Keratinocyte (primary cell): ENCODE data around the gene LARGE1. TPM values are rescaled to one million over a fixed set of nuclear protein-coding genes. Genes with fewer than 3 reads are reported as not detected.

Source experiments
- DNase-seq: peaks from one replicate; pipeline ENCODE4 v3.0.0-alpha.2; 2011; ENCODE audit warnings: low read depth, missing footprints, low spot score
- FAIRE-seq: peaks from 2 replicates; lab custom pipeline; 2011; peaks lifted over from hg19 to GRCh38; lab: Jason Lieb, UNC
- H2AFZ ChIP-seq: 2 replicates; pipeline ENCODE4 v1.6.0; 2012; ENCODE audit warnings: low read length, control low read depth, inconsistent platforms; ENCODE audit not compliant: control insufficient read depth
- H3K27ac ChIP-seq: 2 replicates; pipeline ENCODE4 v1.5.1; 2011; ENCODE audit warnings: low read length; ENCODE audit not compliant: control insufficient read depth, insufficient read depth
- H3K27me3 ChIP-seq: 3 replicates; pipeline ENCODE4 v1.6.0; 2011; ENCODE audit warnings: low read length; ENCODE audit not compliant: control insufficient read depth, insufficient read depth; ENCODE audit errors: extremely low read depth
- H3K36me3 ChIP-seq, 2 experiments: 2 replicates in 1 of 2; 3 replicates in 1 of 2; pipeline ENCODE4 v1.5.1; 2011; ENCODE audit warnings: low read length in 2 of 2, mild to moderate bottlenecking in 1 of 2; ENCODE audit not compliant: control insufficient read depth in 2 of 2, insufficient read depth in 2 of 2; ENCODE audit errors: extremely low read depth in 1 of 2
- H3K4me1 ChIP-seq: 3 replicates; pipeline ENCODE4 v1.5.1; 2011; ENCODE audit warnings: low read length; ENCODE audit not compliant: control insufficient read depth, insufficient read depth; ENCODE audit errors: extremely low read depth
- H3K4me2 ChIP-seq: 3 replicates; pipeline ENCODE4 v1.6.0; 2011; ENCODE audit warnings: low read depth, low read length; ENCODE audit not compliant: control insufficient read depth, insufficient read depth; ENCODE audit errors: extremely low read depth
- H3K4me3 ChIP-seq, 3 experiments: fragments of 200-600 bp in 1 of 3; sonication (generic) in 1 of 3; 2 replicates in 2 of 3; 3 replicates in 1 of 3; pipeline ENCODE4 v1.5.1; 2011 to 2016; ENCODE audit warnings: low read length in 3 of 3, mild to moderate bottlenecking in 3 of 3, control low read depth in 2 of 3, inconsistent platforms in 1 of 3, low read depth in 1 of 3, mixed read lengths in 1 of 3, mixed run types in 1 of 3, moderate library complexity in 1 of 3; ENCODE audit not compliant: control insufficient read depth in 2 of 3, insufficient read depth in 2 of 3; ENCODE audit errors: extremely low read depth in 1 of 3
- H3K79me2 ChIP-seq: 2 replicates; pipeline ENCODE4 v1.6.0; 2012; ENCODE audit warnings: low read length; ENCODE audit not compliant: control insufficient read depth, insufficient read depth
- H3K9ac ChIP-seq: 3 replicates; pipeline ENCODE4 v1.6.0; 2011; ENCODE audit warnings: low read length; ENCODE audit not compliant: control insufficient read depth, insufficient read depth; ENCODE audit errors: extremely low read depth
- H3K9me1 ChIP-seq: 3 replicates; pipeline ENCODE4 v1.6.0; 2011; ENCODE audit warnings: low read length; ENCODE audit not compliant: control insufficient read depth, insufficient read depth; ENCODE audit errors: extremely low read depth
- H3K9me3 ChIP-seq: 2 replicates; pipeline ENCODE4 v1.5.1; 2012; ENCODE audit warnings: low read depth, low read length; ENCODE audit not compliant: control insufficient read depth
- H4K20me1 ChIP-seq: 3 replicates; pipeline ENCODE4 v1.6.0; 2011; ENCODE audit warnings: low read length; ENCODE audit not compliant: control insufficient read depth, insufficient read depth; ENCODE audit errors: extremely low read depth
- EZH2 ChIP-seq: IDR thresholded peaks from one replicate; pipeline ENCODE4 v1.6.1; 2012; ENCODE audit warnings: inconsistent platforms, mild to moderate bottlenecking, low read length, moderate library complexity
- dilution Hi-C: fragments of 300-500 bp; cut with MboI; formaldehyde crosslinking; loops from one replicate; pipeline ENCODE4 v1.7.0; 2020; ENCODE audit warnings: low sequenced_read_pairs; ENCODE audit not compliant: extremely low pct_ligation_motif_present
- polyA plus RNA-seq, 5 experiments: library from polyadenylated mRNA; depleted of rRNA in 3 of 5; stranded (reverse) in 3 of 5; stranded (forward) in 1 of 5; unstranded in 1 of 5; fragments of >200 nt; gene quantifications; 1 replicate in 1 of 5; 2 replicates in 3 of 5; 3 replicates in 1 of 5; pipeline versions ENCODE4 v1.2.1 to v1.2.3, GENCODE V29; 2011 to 2012; ENCODE audit warnings: missing spikeins in 2 of 5, low read depth in 1 of 5, low replicate concordance in 1 of 5
- TF ChIP-seq, protein P1 (sequence below), 3 experiments: IDR thresholded peaks in 1 of 3; conservative IDR thresholded peaks in 1 of 3; optimal IDR thresholded peaks in 1 of 3; 2 replicates in 2 of 3; 3 replicates in 1 of 3; pipeline versions ENCODE3 to v1.5.1; 2011; ENCODE audit warnings: low read length in 3 of 3, mild to moderate bottlenecking in 3 of 3, moderate library complexity in 2 of 3, control low read depth in 1 of 3, inconsistent platforms in 1 of 3; ENCODE audit not compliant: insufficient read depth in 2 of 3; ENCODE audit errors: extremely low read depth in 1 of 3

The LARGE1 gene
- polyA plus RNA-seq, 1 donor (not counting 4 experiments of a cell fraction or from before 2014, with no cell fraction given): 4.5 TPM

DNA sequence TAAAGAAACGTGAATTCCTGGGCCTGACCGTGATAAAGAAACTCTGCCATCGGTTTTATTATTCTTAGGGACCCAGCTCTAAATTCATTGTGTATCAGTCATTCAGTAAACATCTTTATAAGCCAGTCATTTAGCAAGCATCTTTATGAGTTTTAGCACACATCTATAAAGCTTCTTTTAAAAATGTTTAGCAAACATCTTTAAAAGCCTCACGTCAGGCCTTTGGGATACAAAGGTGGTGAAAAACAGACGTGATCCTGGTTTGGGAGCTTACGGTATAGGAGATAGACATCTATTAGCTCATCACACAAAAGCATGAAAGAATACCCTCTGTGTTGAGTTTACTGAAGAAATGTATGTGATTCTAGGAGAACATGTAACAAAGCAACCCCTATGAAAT, 320.2 kb downstream of the LARGE1 start:
- dilution Hi-C loops: no loop called here
- no peak overlapping the region for H3K9ac ChIP-seq
- H3K4me1 ChIP-seq: no peaks in the 10 kb centered on the region
- no peak overlapping the region for H3K27ac ChIP-seq
- no peaks in the 10 kb centered on the region for H3K36me3 ChIP-seq
- no peaks in the 10 kb centered on the region for H4K20me1 ChIP-seq
- no peak for TF ChIP-seq EZH2
- TF ChIP-seq, protein P1, sequence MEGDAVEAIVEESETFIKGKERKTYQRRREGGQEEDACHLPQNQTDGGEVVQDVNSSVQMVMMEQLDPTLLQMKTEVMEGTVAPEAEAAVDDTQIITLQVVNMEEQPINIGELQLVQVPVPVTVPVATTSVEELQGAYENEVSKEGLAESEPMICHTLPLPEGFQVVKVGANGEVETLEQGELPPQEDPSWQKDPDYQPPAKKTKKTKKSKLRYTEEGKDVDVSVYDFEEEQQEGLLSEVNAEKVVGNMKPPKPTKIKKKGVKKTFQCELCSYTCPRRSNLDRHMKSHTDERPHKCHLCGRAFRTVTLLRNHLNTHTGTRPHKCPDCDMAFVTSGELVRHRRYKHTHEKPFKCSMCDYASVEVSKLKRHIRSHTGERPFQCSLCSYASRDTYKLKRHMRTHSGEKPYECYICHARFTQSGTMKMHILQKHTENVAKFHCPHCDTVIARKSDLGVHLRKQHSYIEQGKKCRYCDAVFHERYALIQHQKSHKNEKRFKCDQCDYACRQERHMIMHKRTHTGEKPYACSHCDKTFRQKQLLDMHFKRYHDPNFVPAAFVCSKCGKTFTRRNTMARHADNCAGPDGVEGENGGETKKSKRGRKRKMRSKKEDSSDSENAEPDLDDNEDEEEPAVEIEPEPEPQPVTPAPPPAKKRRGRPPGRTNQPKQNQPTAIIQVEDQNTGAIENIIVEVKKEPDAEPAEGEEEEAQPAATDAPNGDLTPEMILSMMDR (optimal IDR thresholded peaks at IDR 0.05 in 1 of 3, IDR thresholded peaks at IDR 0.05 in 1 of 3, conservative IDR thresholded peaks at IDR 0.05 in 1 of 3; ENCODE audit: extremely low read depth in 1 of 3, insufficient read depth in 2 of 3, low read length in 3 of 3): no peak
- no peak overlapping the region for H3K4me2 ChIP-seq
- H3K79me2 ChIP-seq: no peaks in the 10 kb centered on the region
- no peaks in the 10 kb centered on the region for H3K27me3 ChIP-seq
- no peak for FAIRE-seq
- DNase-seq: no peak
- H3K9me1 ChIP-seq: no peaks in the 10 kb centered on the region
- H3K4me3 ChIP-seq: no peak overlapping the region
- H3K9me3 ChIP-seq: no peaks in the 10 kb centered on the region
- no peak overlapping the region for H2AFZ ChIP-seq

- Histone ChIP-seq H3K27ac (no peak overlapping the region), H3K9me3 (no peaks in the 10 kb centered on the region), H3K36me3 (no peaks in the 10 kb centered on the region), H3K9me1 (no peaks in the 10 kb centered on the region), H3K9ac (no peak overlapping the region), H3K4me3 (no peak overlapping the region), H3K79me2 (no peaks in the 10 kb centered on the region), H3K4me1 (no peaks in the 10 kb centered on the region), H2AFZ (no peak overlapping the region), H3K4me2 (no peak overlapping the region), H3K27me3 (no peaks in the 10 kb centered on the region), H4K20me1 (no peaks in the 10 kb centered on the region)
- no peak for DNase-seq
- no peak for TF ChIP-seq EZH2
- TF ChIP-seq, protein P1 (optimal IDR thresholded peaks at IDR 0.05 in 1 of 3, IDR thresholded peaks at IDR 0.05 in 1 of 3, conservative IDR thresholded peaks at IDR 0.05 in 1 of 3; ENCODE audit: extremely low read depth in 1 of 3, insufficient read depth in 2 of 3, low read length in 3 of 3): no peak
- dilution Hi-C loops: no loop called here
- FAIRE-seq: no peak
Measured at GRCh38 chr22:33599596-33599995, 320.7 kb downstream of the LARGE1 start.
